Effector CD8-positive, alpha-beta T cell (primary cell): ENCODE data around the gene GIGYF1.
A peak's percentile ranks its signal among the peaks of the same experiment; 100 is the strongest.
"Not testable (repeated sequence)": the region's sequence is repeated elsewhere in the genome, so short reads cannot be mapped to it uniquely, and the experiment has no call there.

Experiments used
- DNase-seq: peaks from one replicate; lab custom pipeline; 2025; lab: John Stamatoyannopoulos, UW

Gene GIGYF1

DNA sequence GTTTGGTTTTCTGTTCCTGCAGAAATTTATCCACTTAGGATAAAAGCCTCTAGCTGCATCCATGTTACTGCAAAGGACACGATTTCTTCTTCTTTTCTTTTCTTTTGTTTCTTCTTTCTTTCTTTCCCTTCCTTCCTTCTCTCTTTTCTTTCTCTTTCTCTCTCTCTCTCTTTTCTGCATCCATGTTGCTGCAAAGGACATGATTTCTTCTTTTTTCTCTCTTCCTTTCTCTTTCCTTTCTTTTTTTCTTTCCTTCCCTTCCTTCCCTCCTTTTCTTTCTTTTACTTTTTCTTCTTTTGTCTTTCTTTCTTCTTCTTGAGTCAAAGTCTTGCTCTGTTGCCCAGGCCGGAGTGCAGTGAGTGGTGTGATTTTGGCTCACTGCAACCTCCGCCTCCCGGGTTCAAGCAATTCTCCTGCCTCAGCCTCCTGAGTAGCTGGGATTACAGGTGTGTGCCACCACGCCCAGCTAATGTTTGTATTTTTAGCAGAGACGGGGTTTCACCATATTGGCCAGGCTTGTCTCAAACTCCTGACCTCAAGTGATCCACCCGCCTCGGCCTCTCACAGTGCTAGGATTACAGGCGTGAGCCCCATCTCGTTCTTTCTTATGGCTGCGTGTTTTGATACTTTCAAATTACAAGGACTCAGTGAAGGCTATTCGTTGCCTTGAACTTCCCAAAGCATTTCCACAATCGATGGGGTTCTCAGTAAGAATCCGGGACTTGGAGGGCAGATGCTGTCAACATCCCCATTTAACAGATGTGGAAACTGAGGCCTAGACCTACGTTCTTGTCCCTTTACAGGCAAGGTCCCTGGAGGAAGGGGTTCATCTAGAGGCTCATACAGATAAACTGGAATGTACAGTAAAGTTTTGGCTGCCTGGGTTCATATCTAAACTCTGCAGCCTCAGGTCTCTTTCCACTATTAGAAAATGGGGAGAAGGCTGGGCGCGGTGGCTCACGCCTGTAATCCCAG is 22.4 kb downstream of the GIGYF1 start:
- DNase-seq: no peak

DNA sequence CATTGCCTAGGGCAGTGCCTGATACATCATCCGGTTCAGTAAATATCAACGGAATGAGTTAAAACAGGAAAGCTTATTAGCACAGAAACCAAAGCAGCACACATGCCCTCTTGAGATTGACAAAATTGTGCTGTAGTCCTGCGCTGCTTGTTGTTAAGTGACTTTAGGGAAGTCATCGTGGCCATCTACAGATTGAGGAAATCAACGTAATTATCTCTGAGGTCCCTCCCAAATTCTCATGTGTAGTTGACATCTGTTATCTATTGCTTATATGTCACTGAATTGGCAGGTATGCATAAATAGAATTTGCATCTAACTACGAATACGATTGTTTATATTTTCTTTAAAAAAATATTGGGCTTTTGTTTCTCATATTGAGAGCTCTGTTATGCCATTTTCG is 24.0 kb downstream of the GIGYF1 start:
- no peak for DNase-seq

DNA sequence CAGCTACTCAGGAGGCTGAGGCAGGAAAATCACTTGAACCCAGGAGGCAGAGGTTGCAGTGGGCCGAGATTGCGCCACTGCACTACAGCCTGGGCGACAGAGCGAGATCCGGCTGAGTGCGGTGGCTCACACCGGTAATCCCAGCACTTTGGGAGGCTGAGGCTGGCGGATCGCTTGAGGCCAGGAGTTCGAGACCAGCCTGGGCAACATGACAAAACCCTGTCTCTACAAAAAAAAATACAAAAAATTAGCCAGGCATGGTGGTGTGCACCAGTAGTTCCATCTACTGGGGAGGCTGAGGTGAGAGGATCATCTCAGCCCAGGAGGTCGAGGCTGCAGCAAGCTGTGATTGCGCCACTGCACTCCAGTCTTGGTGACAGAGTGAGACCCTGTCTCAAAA is 24.9 kb downstream of the GIGYF1 start:
- not testable (repeated sequence) for DNase-seq

DNA sequence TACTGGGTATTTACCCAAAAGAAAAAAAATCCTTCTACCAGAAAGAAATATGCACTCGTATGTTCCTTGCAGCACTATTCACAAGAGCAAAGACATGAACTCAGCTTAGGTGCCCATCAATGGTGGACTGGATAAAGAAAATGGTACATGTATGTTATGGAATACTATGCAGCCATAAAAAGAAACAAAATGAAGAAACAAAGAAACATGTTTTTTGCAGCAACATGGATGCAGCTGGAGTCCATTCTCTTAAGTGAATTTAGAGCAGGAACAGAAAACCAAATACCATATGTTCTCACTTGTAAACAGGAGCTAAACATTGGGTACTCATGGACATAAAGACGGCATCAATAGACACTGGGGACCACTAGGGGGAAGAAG is 26.0 kb downstream of the GIGYF1 start:
- DNase-seq: no peak

DNA sequence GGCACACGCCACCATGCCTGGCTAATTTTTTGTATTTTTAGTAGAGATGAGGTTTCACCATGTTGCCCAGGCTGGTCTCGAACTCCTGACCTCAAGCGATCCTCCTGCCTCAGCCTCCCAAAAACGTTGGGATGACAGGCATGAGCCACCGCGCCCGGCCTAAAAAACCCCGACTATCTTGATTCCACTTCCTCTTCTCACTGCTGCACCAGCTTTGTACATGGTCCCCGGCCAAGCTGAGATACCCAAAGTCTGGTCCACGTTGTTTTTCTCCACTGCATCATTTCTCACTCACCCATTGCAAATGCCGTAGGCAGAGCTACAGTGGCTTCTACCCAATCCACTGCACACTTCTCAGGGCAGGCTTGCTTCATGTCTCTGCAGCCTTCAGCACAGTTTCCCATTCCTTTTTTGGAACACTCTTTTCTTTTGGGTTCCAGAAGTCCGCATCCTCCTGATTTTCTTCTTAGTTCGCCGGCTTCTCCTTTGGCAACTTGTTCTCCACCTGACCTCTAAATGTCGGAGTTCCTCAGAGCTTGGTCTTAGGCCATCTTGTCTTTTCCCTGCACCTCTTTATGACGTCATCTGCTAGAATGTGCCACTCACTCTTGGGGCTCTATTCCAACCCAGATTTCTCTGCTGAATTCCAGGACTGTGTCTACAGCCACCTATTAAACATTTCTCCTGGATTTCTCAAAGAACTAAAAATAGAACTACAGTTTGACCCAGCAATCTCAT is 26.6 kb downstream of the GIGYF1 start:
- no peak for DNase-seq

DNA sequence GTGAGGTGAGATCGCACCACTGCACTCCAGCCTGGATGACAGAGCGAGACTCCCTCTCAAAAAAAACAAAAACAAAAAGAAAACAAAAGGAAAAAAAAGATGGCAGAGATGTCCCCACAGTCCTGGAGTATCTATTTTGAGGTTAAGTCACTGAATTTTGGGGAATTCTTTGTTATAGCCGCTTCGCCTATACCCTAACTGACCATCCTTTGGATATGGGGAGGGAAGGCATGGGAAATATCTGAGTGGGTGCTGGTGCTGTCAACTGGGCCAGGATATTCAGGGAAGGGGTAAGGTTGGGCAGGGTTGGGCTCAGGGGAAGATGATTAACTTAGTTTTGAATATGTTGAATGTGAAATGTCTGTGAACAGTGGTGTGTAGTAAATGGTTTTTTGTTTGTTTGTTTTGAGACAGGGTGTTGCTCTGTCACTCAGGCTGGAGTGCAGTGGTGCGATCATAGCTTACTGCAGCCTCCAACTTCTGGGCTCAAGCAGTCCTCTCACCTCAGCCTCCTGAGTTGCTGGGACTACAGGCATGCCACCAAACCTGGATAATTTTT is 28.8 kb downstream of the GIGYF1 start:
- DNase-seq: no peak

DNA sequence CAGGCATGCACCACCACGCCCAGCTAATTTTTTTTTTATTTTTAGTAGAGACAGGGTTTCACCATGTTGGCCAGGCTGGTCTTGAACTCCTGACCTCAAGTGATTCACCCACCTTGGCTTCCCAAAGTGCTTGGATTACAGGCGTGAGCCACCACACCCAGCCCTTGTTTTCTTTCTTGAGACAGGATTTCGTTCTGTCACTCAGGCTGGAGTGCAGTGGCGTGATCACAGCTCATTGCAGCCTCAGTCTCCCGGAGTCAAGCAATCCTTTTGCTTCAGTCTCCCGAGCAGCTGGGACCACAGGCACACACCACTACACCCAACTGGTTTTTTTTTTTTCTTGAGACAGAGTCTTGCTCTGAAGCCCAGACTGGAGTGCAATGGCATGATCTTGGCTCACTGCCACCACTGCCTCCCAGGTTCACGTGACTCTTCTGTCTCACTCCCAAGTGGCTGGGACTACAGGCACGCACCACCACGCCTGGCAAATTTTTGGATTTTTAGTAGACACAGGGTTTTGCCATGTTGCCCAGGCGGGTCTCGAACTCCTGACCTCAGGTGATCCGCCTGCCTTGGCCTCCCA is 31.8 kb downstream of the GIGYF1 start:
- DNase-seq: not testable (repeated sequence)

DNA sequence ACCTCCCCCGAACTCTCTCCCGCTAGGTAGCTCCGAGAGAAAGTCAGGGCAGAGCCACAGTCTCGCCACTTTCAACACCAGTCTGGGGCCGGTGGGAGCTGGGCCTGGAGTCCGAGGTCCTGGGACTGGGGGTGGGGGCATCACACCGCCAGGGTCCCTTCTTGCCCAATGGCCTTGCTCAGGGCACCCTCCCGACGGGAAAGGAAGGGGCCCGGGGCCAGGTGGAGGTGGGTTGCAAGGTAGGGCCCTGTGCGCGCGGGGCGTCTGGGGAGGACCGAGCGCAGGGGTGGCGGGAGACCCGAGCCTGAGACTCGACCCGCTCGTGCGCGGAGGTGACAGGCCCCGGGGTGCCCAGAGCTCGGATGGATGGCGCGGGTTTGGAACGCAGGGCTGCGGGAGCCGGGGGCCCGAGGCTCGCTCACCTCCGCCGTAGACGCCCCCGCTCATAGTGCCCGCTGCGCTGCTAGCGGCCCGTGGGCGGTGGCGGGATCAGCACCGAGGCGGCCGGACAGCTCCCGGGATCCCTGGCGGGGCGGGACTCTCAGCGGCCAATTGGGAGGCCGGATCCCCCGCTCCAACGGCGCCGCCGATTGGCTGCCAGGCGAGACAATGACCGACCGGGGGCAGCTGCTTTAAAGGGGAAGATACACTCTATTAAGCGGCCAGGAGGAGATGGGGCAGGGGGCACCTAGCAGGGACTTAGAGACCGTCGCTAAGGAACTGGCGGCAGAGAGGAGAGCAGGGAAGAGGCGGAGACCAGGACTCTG is 38.0 kb downstream of the GIGYF1 start, which contains the start of gene ACTL6B:
ACTL6B (minus strand) TSS at position 541 of the 767 bp plus-strand sequence; CDS start at position 447, 94 bp downstream.
- peak; percentile 13 for DNase-seq

DNA sequence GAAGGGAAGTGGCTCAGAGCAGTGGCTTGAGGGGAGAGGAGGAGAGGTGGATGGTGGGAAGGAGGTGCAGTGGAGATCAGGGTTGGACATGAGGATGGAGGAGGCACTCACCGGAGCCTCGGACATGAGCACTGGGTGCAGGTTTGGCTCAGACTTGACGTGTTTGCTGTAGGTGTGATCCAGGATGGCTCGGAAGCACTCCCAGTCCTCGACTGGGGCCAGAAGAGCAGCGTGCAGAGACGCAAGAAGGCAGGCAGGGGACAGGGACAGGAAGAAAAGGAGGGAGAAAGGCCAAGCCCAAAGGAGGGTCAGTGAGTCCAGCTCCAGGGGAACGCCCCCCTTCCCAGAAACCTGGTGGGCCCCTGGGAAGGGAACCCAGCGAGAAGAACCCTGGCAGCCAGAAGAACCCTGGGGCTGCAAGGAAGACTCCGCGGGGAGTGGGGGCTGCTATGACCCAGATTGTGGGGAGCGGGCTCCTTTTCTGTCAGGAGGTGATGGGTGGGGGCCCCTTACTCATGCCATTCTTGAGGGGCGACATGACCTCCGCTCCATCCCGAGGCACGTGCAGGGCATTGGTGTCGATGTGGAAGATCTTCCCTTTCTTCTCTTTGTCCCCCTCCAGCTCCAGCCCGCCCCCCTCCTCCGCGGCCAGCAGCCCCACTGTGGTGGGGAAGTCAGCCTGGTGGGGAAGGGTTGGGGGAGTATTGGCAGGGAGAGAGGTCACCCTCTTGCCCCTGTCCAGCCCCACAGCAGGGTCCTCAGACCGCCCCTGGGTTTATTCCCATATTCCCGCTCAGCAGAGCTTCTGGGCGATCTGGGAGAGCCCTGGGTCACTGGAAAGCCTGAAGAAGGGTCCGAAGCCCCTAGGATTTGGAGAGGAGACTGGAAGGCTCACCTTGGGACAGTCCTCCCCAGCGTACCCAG is 38.9 kb downstream of the GIGYF1 start:
- DNase-seq: no peak

DNA sequence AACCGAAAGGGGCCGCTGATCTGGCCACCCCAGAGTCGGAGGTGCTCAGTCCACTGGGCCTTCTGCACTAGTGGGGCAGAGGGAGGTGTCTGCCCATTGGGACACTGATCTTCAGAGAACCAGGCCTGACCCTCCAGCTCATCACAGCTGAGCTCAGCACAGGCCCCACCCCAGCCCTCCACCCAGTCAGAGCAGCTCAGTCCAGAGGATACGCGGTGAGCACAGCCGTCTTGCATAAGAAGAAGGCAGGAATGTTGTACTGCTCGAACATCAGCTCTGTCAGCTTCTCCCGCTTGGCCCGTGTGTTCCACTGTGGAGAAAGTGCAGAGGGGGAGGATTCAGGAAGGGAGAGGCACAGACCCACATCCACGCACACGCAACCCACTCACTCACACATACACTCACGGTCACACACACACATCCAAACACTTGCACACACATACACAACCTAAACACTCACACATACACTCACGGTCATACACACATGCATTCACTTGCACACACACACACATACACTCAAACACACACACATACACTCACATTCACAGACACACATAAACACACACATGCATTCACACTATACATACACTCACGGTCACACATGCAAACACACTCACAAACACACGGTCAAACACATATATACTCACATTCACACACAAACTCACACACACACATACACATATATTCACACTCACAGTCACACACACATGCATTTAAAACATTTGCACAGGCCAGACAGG is 44.1 kb downstream of the GIGYF1 start:
- DNase-seq: no peak

DNA sequence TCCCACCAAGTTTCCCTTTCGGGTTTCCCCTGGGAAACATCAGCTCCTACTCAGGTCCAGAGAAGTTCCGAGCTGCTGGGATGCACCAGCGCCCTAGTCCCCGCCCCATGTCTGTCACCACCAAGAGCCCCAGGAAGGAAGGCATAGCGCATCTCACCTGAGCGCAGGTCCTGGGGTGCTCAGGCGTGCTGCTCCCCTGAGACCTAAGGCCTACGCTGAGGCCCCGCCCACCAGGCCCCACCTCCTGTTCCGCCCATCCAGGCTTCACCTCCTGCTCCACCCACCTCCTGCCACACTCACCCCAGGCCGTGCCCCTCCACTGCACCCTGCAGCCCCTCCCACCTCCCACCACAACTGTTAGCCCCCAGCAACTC is 51.5 kb downstream of the GIGYF1 start:
- DNase-seq: no peak

DNA sequence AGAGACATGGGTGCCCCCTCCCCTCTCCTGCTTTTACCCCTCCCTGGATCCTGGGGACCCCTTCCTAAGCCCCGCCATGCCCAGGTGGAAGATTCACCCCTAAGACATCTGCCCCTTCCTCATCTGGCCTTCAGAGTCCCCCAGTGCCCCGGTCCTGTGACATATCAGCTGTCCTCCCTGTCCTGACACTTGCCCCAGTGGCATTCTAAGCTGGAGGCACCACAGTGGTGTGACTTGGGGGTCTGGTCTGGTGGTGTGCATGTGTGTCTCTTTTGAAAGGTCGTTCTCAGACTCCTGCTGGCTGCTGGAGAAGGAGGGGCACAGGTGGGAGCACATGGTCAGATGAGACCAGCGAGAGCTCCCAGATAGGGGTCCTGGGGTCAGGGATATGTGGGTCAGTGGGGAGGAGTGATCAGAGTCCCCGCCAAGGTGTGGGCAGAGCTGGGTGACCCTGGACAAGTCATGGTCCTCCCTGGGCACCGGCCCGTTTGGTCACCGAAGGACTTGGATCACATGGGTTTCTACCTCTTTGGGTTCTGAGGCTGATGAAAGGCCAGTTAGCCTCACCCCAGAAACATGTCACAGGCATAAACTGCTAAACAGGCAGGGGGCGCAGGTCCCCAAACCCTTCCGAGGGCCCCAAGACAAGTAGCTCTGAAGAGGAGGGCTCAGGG is 52.1 kb downstream of the GIGYF1 start:
- no peak for DNase-seq

DNA sequence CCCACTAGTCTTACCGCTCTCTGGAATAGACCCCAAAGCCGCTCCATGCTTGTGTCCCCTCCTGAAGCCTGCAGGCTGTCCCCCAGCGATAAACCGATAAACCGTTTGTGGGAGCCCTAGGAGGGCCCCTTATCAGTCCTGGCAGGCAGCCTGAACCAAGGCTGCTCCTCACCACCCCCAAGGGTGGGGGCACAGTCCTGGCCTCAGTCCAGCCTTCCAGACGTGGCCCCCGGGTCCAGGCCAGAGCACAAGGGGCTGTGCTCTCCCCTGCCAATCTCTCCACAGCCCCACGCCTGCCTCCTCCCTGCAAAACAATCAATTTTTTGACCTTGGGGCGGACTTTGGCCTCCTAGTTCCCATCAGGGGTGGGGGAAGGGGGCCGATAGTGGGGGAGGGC is 52.6 kb downstream of the GIGYF1 start, which contains the start of gene TFR2:
TFR2 (minus strand) TSS at position 90 of the 397 bp plus-strand sequence; CDS start at position 47, 43 bp downstream.
- no peak for DNase-seq

DNA sequence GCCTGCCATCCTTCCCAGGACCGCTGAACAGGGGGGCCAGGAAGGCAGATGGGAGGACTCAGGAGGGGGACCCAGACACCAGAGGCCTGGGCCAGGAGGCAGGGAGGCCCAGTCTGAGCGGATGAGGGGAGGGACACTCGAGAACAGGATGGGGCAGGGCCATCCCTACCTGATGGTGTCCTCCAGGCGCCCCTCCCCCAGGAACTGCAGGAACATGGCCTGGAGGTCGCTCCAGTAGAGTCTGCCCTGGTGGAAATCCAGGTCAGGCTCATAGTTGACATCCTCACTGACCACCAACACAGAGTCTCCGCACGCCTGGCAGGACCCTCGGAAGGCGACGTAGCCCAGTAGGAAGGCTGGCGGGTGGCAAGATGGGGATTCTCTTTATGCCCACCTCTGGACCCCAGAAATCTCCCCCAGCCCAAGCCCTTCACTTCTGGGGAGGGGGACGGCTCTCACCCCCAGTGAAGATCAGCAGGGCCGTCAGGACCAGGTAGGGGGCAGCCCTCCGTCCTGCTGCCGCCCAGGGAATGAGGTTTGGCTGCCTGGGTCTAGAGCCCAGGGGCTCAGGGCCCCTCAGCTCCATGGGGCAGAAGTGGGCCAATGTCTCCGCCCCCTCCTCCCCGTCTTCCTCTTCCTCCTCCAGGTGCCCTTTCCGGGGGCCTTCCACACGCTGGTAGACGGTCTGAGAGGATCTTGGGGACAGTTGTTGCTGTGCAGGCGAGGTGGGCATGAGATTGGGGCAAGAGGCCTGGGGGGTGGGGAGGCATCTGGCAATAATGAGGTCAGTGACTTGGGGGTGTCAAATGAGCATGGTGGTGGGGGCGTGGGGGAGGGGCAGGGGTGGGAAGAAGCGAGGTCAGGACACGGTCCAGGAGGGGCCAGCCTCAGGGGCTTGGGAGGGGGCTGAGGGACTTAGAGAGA is 53.3 kb downstream of the GIGYF1 start:
- DNase-seq: no peak

DNA sequence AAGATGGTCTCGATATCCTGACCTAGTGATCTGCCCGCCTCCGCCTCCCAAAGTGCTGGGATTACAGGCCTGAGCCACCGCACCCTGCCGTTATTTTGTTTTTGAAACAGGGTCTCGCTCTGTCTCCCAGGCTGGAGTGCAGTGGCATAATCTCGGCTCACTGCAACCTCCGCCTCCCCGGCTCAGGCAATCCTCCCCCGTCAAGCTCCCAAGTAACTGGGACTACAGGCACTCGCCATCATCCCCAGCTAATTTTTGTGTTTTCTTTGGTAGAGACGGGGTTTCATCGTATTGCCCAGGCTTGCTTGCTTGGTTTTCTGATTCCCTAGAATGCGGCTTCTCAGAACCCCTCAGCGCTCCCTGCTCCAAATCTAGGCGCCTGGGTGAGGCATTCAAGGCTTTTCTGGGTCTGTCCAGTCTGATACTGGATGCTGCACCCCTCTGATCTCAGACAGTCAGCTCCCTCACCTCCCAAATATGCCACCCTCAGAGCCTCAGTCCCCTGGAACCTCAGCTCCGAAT is 54.0 kb downstream of the GIGYF1 start:
- no peak for DNase-seq

DNA sequence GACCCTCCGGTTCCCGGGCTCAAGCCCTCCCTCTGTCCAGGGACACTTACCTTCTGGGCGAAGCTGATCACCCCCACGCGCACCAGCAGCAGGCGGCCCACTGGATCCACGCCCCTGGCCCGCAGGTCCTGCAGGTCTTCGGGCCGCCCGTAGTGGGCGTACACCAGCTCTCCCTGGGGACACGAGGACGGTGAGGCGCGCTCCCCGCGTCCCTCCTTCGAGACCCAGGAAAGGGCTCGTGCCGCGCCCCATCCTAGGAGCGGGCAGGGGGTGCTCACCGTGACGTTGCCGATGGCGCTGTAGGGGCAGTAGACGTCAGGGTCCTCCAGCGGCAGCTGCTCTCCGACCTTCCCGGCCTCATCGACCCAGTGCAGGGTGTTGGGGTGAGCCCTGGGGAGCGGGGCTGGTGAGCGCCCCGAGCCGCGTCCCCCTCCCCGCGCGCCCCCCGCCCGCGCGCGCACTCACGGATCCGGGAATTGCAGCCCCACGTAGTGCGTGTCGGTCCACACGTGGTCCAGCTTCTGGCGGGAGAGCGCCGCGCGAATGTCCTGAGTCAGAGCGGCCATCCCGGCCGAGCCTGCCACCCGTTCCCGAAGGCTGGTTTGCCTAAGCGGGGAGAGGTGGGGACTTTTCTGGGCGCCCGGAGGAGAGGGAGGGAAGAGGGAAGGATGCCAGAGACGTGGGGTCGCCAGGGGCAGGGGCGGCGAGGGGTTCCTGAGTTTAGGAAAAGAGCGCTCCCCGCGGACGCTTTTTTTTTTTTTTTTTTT is 60.9 kb downstream of the GIGYF1 start:
- peak; percentile 31 for DNase-seq

DNA sequence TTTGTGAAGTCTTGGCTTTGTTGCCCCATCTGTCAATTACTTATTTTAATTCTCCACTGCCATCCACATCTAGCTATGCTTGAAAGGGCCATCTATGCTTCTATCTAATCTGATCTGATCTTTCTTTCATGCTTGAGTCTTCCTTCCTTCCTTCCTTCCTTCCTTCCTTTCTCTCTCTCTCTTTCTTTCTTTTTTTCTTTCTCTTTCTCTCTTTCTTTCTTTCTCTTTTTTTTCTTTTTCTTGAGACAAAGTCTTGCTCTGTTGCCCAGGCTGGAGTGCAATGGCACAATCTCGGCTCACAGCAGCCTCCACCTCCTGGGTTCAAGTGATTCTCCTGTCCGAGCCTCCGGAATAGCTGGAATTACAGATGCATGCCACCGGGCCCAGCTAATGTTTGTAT is 64.0 kb downstream of the GIGYF1 start:
- DNase-seq: no peak
